ENCODE measurements around the gene TMEM109.

DNA sequence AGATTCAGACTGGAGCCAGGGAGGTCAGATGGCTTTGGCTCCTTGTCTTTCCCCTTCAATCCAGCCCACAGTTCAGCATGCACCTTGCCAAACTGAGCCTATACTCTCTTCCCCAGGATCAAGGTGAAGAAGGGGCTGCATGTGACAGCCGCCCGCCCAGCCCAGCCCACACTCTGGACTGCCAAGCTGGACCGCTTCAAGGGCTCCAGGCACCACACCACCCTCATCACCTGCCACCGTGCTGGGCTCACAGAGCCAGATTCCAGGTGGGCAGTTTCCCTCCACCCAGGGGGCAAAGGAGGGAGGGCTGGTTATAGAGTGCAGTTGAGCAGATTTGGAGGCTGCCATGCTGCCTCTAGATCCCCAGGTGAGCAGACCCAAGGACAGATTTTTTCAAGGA, 16.4 kb downstream of the TMEM109 start:
- no peak for TF ChIP-seq ZFP3 (CRISPR knock-in tag; IDR thresholded peaks at IDR 0.05)
- TF ChIP-seq, protein P1, sequence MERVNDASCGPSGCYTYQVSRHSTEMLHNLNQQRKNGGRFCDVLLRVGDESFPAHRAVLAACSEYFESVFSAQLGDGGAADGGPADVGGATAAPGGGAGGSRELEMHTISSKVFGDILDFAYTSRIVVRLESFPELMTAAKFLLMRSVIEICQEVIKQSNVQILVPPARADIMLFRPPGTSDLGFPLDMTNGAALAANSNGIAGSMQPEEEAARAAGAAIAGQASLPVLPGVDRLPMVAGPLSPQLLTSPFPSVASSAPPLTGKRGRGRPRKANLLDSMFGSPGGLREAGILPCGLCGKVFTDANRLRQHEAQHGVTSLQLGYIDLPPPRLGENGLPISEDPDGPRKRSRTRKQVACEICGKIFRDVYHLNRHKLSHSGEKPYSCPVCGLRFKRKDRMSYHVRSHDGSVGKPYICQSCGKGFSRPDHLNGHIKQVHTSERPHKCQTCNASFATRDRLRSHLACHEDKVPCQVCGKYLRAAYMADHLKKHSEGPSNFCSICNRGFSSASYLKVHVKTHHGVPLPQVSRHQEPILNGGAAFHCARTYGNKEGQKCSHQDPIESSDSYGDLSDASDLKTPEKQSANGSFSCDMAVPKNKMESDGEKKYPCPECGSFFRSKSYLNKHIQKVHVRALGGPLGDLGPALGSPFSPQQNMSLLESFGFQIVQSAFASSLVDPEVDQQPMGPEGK (CRISPR knock-in tag; IDR thresholded peaks at IDR 0.05; ENCODE audit: borderline replicate concordance) = no peak

All from SK-N-SH treated with all-trans-retinoic acid at 6 μM for 48 hours (cell line).